Mucosa of descending colon (tissue), 3 donors: Measurements from ENCODE around the gene DLEC1. TPM values are rescaled to one million over a fixed set of nuclear protein-coding genes. Genes with fewer than 3 reads are reported as not detected.
A peak's percentile ranks its signal among the peaks of the same experiment; 100 is the strongest.

Source experiments
- ATAC-seq: fragments of 200-7000 bp; cut with Tn5 transposase; one replicate; pipeline ENCODE4 v1.9.1; 2020; ENCODE audit warnings: mild to moderate bottlenecking, moderate library complexity
- DNase-seq, 3 donors: peaks; one replicate each; pipeline ENCODE4 v3.0.0-alpha.2; 2020
- H3K36me3 ChIP-seq: fragments of 200-600 bp; one replicate; pipeline ENCODE4 v1.8.0; 2021; ENCODE audit warnings: low read depth, mild to moderate bottlenecking
- H3K4me1 ChIP-seq: fragments of 200-600 bp; one replicate; pipeline ENCODE4 v1.8.0; 2021; ENCODE audit warnings: low read depth, mild to moderate bottlenecking
- H3K4me3 ChIP-seq: fragments of 200-600 bp; one replicate; pipeline ENCODE4 v1.8.0; 2021; ENCODE audit warnings: mild to moderate bottlenecking
- H3K9me3 ChIP-seq: fragments of 200-600 bp; one replicate; pipeline ENCODE4 v1.8.0; 2021; ENCODE audit warnings: mild to moderate bottlenecking
- intact Hi-C, 2 donors: fragments of 100-400 bp; cut with DNase I in 1 of 2; cut with micrococcal nuclease in 1 of 2; formaldehyde crosslinking; loops; one replicate each; pipeline versions ENCODE4 v1.11.0 to v1.11.1; 2022; cut with DNase I, micrococcal nuclease
- total RNA-seq, 3 donors: library from RNA; stranded (reverse); fragmentation: NEBNext Ultra II Directional in 2 of 3; extraction: Animal tissue kit (Norgen Biotek cat#: 25700) in 2 of 3; gene quantifications; one replicate each; pipeline versions ENCODE4 v1.2.1 to v1.2.4, GENCODE V29; 2021 to 2023
- TF ChIP-seq, protein P1 (sequence below): fragments of 200-600 bp; IDR thresholded peaks from one replicate; pipeline ENCODE4 v1.8.0; 2022; ENCODE audit warnings: antibody characterized with exemption, mild to moderate bottlenecking
- donor health status: DM: no; HTN: no; CAD: no; lungs with moderate emphysema.
- donor health status: DM: no; HTN: no; CAD: no.
- donor health status: DM: no; HTN: yes; CAD: no.

The DLEC1 gene
- total RNA-seq, 3 donors from 2014 or later, result 0.73 to 1.7 (median 1.5) TPM

DNA sequence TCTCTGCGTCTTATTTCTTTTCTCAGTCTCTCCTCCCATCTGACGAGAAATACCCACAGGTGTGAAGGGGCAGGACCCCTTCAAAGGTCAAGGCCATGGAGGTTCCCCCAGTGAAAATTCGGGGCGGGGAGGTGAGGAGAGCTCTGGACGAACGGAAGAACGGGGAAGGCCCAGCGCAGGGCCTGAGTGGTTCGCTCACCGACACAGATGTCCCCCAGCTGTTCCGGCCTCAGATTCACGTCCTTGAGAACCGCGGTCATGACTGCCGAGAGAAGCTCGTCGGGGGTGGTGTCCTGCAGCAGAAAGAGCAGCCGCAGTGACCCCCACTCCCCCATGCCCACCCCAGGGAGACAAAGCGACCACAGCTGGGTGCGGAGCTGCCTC, 97.4 kb downstream of the DLEC1 start:
- intact Hi-C loops, result loop anchor here in 1 of 2 donors (10.0 kb wide), 1 partner anchor 92 kb away; no protein-coding TSS in a partner anchor
- Histone ChIP-seq H3K4me3 (peak overlapping the region; percentile 79), H3K4me1 (peaks cover 34% of the 10 kb centered on the region), H3K9me3 (no peaks in the 10 kb centered on the region), H3K36me3 (no peaks in the 10 kb centered on the region)
- ATAC-seq (no peak), DNase-seq (peak in 1 of 3 donors; percentile 48)
- TF ChIP-seq, protein P1, sequence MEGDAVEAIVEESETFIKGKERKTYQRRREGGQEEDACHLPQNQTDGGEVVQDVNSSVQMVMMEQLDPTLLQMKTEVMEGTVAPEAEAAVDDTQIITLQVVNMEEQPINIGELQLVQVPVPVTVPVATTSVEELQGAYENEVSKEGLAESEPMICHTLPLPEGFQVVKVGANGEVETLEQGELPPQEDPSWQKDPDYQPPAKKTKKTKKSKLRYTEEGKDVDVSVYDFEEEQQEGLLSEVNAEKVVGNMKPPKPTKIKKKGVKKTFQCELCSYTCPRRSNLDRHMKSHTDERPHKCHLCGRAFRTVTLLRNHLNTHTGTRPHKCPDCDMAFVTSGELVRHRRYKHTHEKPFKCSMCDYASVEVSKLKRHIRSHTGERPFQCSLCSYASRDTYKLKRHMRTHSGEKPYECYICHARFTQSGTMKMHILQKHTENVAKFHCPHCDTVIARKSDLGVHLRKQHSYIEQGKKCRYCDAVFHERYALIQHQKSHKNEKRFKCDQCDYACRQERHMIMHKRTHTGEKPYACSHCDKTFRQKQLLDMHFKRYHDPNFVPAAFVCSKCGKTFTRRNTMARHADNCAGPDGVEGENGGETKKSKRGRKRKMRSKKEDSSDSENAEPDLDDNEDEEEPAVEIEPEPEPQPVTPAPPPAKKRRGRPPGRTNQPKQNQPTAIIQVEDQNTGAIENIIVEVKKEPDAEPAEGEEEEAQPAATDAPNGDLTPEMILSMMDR, result no peak

DNA sequence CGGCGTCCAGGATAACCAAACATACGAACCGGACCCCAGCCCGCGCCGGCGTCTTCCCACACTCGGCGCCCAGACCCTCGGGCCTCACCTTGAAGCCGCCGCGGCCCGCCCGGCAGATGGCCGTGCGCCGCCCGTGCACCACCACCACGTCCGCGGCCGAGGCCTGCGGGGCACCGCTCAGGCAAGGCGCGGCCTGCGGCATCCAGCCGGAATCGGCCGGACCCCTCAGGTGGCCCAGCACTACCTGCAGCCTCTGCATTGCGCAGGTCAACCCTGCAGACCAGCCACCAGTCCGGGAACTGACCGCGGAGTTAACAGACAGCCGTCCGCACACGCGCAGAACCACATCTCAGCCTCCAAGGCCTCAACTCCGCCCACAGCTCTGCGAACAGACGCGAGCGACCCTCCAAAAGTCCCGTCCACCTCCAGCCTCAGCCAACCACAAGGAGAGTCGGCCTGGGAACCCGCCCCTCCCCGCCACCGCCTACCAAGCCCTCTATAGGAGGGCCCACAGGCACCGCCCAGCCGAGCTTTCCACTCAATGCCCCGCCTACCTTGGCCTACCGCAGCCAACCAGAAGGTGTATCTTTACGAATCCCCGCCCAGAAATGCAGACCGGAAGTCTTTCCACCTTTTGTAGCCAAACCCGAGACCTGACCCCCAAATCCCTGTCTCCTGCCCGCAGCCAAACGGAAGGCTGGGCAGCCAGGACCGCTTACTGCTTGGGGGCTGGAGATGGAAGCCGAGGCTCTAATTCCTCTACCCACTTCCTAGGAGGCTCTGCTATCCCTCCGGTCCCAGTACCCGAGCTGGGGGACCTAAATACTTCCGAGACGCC, 98.0 kb downstream of the DLEC1 start, which contains the start of gene ACAA1:
TSS of gene ACAA1 (minus strand) at position 351 of the 838 bp plus-strand sequence. CDS start at position 259, 92 bp downstream.
- intact Hi-C loops, result loop anchor here in 1 of 2 donors (10.0 kb wide), 1 partner anchor 92 kb away; no protein-coding TSS in a partner anchor
- TF ChIP-seq, protein P1, result no peak
- DNase-seq (peak; percentile 99 to 100 (median 100)), ATAC-seq (peak; percentile 88)
- Histone ChIP-seq H3K36me3 (no peaks in the 10 kb centered on the region), H3K9me3 (no peaks in the 10 kb centered on the region), H3K4me1 (peaks cover 34% of the 10 kb centered on the region), H3K4me3 (peak within 1 kb of the TSS; percentile 79)

DNA sequence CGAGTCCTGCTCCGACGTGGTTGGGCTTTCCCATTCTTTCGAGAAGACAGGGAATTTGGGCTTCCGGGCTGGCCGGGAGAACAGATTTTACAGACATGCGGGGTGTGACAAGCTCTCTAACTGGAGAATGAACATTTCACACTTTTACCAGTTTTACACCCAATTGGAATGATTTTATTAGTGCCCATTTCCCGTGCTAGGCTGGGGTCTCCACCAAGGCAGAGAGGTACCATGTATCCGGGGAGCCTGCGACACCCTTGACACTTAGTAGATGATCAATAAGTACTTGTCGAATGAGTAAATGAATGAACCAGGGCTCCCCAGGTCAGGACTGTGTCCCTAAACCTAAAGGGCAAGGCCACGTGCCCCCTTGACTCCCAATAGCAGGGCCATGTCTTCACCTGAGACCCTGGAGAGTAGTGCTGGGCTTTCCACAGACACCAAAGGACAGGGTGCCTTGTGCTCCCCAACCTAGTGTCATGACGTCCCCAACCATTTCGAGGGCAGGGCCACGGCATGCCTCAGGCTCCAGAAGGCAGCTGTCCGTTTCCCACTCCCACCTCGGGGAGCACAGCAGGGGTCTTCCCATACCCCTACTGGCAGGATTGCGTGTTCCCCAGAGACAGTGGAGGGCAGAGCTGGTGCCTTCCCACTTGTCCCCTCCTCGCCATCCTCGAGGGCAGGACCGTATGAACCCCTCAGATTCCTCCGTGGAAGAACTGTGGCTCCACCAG, 98.8 kb downstream of the DLEC1 start:
- H3K4me1 ChIP-seq, result peaks cover 33% of the 10 kb centered on the region
- ATAC-seq, result peak; percentile 3
- TF ChIP-seq, protein P1, result no peak
- H3K36me3 ChIP-seq, result no peaks in the 10 kb centered on the region
- DNase-seq, result peak; percentile 52 to 72 (median 72)
- intact Hi-C loops, result loop anchor here in 1 of 2 donors (10.0 kb wide), 1 partner anchor 93 kb away; no protein-coding TSS in a partner anchor
- H3K4me3 ChIP-seq, result peak overlapping the region; percentile 85
- H3K9me3 ChIP-seq, result no peaks in the 10 kb centered on the region

DNA sequence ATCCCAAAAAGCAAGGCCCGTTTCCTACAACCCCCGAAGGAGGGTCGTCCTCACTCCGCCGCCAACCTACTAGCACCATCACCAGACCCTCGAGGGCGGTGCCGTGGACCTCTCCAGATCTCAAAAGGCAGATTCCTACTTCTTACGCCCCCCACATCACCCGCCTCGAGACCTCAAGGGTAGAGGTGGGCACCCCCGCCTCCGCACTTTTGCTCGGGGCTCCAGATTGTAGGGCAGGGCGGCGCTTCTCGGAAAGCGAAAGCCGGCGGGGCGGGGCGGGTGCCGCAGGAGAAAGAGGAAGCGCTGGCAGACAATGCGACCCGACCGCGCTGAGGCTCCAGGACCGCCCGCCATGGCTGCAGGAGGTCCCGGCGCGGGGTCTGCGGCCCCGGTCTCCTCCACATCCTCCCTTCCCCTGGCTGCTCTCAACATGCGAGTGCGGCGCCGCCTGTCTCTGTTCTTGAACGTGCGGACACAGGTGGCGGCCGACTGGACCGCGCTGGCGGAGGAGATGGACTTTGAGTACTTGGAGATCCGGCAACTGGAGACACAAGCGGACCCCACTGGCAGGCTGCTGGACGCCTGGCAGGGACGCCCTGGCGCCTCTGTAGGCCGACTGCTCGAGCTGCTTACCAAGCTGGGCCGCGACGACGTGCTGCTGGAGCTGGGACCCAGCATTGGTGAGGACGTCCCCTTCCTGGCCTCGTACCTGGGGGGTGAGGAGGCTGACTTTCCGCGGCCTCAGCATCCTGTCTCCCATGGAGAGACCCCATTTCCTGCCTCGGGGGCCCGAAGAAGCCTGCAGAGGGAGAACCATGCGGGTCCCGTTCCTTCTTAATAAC, 99.6 kb downstream of the DLEC1 start, which contains the start of gene MYD88:
TSS of gene MYD88 (plus strand) at position 313 of the 842 bp plus-strand sequence. CDS start at position 353, 40 bp downstream.
- peaks cover 29% of the 10 kb centered on the region for H3K4me1 ChIP-seq
- TF ChIP-seq, protein P1, result no peak

More for the DNA sequence above, 99.6 kb downstream of the DLEC1 start, which contains the start of gene MYD88:
- Histone ChIP-seq H3K36me3 (no peaks in the 10 kb centered on the region), H3K4me3 (peak within 1 kb of the TSS; percentile 85), H3K9me3 (no peaks in the 10 kb centered on the region)
- peak; percentile 70 for ATAC-seq
- intact Hi-C loops, result loop anchor here in 1 of 2 donors (10.0 kb wide), 1 partner anchor 94 kb away; no protein-coding TSS in a partner anchor
- DNase-seq, result peak; percentile 92 to 95 (median 93)
